ENCODE results near the gene KLC4.
"Not testable (repeated sequence)": the region's sequence is repeated elsewhere in the genome, so short reads cannot be mapped to it uniquely, and the experiment has no call there.

Gene KLC4

DNA sequence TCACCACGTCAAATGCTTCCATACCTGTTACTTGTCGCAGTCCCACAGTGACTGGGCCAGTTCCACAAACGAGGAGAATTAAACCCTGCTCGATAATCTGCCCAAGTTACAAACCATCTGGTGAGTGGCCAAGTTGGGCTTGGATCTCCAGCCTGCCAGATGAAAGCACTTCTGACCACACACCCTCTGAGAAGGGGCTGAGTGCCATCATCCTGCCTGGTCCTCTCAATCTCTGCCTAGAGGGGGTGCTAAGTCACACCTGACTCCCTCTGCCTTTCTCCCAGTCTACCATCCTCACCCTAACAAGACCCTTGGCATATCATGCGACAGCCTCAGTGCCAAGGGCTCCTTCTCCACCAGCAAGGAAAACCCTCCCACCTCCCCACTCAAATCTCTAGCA, 22.2 kb upstream of the KLC4 start:
- DNase-seq: no peak

DNA sequence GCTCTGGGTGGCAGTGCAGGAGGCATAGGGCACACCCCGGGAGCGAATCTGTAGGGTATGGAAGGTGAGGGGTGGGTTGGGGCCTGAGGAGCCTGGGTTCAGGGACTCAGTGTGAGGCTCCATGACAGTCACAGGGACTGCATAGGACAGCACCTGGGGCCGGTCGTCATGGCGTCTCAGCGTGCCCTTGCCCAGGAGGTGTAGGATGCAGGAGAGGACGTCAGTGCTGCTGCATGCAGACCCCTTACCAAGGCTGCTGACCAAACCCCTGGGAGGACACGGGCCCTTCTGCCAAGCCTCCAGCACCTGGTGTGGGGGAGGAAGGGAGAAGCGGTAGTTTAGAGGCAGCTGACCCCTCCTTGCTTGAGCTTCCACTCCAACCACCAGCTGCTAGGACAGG, 21.7 kb upstream of the KLC4 start:
- no peak for DNase-seq

- no peak for DNase-seq
Measured at GRCh38 chr6:43038727-43039126, 20.7 kb upstream of the KLC4 start.

GRCh38 chr6:43040542-43041257, 18.7 kb upstream of the KLC4 start:
- no peak for DNase-seq

DNA sequence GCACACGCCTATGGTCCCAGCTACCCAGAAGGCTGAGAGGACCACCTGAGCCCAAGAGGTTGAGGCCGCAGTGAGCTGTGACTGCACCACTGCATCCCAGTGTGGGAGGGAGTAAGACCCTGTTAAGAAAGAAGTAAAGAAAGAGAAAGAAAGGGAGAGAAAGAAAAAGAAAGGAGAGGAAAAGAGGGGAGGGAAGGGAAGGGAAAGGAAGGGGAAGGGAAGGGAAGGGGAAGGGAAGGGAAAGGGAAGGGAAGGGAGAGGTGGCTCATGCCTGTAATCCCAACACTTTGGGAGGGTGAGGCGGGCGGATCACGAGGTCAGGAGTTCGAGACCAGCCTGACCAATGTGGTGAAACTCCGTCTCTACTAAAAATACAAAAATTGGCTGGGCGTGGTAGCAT, 18.0 kb upstream of the KLC4 start:
- DNase-seq: not testable (repeated sequence)

GRCh38 chr6:43043310-43043709, 16.1 kb upstream of the KLC4 start:
- DNase-seq: no peak

DNA sequence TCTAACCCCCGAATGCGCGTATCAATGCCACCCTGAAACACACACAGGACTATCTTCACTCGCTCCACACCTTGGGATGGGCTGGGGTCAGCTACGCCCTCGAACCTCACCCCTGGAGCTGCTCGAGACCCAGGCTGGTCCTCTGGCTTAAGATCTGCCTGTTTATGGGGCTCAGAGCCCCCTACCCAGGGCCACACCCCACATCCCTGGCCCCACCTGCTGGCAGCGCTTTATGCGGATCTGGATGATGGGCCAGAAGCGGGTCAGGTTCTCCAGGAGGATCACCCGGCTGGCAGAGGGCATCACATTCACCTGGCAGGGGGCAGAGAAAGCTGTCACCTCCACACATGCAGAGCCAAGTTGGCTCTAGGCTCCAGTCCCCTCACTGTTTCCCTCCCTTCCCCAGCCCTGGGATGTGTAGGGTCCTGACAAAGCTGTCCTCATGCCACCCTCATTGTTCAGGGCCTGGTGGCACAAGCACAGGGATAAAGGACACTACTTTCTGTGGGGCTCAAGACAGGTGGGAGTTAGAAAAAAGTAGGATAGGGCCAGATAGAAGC, 14.0 kb upstream of the KLC4 start:
- no peak for DNase-seq

DNA sequence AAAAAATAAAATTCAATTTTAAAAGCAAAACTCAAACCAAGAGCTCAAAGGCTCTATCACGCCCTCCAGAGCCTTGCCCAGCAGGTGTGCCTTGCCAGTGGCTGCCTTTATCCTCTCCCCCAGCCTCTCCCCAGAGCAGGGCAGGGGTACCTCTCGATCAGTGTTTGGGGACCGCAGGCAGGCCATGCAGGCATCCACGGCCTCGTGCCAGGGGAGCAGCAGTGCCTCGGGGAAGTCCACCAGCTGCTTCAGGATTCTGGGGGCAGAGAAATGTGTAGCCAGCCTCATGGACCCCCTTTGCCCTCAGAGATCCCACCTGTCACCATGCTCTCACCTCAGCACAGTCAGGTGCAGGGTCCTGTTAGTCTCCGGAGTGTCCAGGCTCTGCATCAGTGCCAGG, 11.4 kb upstream of the KLC4 start:
- DNase-seq: no peak

- DNase-seq: no peak
Measured at GRCh38 chr6:43050981-43051380, 8.4 kb upstream of the KLC4 start.

DNA sequence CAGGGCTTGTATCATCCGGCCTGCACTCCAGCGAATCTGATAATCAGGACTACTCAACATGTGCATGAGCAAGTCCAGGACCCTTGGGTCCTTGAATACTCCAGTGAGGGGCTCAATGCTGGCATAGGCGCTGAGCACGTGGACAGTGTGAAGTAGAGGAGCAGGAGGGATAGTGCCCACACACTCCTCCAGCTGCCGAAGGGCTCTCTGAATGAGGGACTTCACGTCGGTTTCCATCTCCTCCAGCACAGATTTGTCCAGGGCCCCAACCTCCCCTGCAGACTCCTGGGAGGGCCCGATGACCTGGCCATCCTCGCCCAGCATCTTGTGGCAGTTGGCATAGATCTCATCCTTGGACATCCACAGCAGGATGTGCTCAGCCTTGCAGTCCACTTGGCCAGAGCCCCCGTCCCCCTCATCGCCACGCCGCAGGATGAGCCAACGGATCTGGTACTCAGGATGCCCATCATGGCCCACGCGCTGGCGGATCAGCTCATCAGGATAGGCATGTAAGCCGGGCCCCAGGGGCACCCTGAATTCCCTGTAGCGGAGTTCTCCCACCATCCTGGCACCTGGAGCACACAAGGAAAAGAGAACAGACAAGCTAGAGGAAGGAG, 7.1 kb upstream of the KLC4 start:
- no peak for DNase-seq

- DNase-seq: peak in 1 of 2 experiments; percentile 17
Measured at GRCh38 chr6:43052842-43053544, 6.4 kb upstream of the KLC4 start.

DNA sequence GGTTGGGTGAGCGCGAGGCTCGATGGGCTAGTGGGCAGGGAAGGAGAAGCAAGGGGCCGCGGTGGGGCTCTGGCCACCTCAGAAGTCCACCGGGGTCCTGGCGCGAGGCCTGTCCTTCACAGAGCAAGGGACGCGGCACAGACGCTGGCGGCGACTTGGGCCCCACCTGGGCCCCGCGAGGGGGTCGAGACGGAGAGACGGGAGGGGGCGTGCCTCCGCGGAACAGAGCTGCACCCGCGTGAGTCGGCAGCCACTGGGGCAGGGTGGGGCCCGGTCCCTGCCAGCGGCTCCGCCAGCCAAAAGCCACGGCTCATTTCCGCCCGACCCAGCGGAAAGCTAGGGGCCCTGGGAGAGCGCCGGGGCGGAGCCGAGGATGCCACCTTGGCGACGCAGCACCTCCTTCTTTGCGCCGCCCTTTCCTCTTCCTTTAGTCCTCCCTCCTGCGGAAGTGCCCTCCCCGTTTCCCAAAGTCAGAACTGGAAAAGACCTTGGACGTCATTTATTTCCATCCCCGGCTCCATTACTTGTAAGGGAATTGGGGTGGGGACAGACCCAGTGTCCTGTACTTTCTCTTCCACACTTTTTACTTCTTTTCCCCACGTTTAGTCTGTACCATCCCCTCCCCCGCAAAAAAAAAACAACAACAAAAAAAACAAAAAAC, 5.8 kb upstream of the KLC4 start, which contains the start of gene CUL7:
Gene CUL7 (minus strand): TSS at position 307 of the 661 bp plus-strand sequence. CDS start 1,063 bp downstream, outside the sequence.
- peak; percentile 90 to 95 for DNase-seq

DNA sequence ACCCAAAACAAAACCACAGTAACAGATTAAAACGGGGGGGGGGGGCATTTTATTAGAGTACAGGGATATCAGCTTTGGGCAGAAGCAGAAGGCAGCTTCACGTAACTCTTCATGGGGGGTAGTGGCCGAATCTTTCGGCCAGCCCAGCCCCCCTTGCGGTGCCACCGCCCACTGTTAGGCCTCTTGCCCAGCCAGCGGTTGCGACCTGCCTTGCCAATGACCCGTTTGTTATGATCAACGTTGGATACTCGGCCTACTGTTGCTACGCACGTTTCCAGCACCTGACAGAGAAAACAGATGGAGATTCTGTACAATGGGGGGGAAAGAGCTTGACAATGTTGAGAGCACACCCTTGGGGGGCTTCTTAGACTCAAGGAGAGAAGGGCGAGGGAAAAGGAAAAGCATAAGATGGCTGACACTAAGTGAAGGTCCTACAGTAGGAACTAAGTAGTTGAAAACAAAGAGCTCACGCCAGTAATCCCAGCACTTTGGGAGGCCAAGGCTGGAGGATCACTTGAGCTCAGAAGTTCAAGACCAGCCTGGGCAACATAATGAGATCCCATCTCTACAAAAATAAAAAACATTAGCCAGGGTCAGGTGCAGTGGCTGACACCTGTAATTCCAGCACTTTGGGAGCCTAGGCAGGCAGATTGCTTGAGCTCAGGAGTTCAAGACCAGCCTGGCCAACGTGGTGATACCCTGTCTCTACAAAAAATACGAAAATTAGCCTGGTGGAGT, 5.1 kb upstream of the KLC4 start:
- no peak for DNase-seq

DNA sequence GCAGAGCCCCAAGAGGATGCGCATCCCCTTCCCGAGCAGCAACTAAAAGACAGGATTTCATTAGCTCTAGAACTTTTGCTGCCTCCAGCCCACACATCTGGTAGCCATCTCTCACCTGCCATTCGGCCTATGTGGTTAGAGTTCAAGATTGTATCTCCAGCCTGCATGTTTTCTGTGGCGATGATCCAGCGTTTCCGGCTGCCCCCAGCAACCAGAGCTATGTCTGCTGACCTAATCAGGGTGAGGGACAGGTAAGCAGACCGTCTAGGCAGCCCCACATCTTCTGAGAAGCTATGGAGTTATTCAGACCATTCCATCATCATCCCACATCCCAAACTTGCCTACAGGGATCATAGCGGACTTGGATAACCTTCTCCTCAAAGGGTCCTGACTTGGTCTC, 3.5 kb upstream of the KLC4 start:
- DNase-seq: no peak

DNA sequence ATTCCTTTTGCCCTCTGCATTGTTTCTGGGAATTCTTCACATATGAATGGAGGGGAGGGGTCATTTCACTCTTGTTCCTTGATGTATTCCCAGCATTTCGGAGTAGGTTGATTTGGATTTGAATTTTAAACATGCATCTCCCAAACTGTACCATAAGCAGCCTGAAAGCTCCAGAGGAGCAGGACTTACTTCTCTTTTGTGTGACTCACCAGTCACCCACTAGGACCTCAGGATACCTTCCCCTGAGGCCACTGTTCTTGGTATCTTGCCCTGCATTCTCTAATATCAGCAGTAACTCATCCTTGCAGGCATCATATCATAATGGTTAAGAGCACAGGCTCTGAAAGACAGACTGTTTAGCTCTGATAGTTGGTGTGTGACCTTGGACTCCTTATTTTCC, 900 bp upstream of the KLC4 start:
- DNase-seq: no peak

GRCh38 chr6:43060034-43060754, 763 bp downstream of the KLC4 start:
- no peak for DNase-seq

DNA sequence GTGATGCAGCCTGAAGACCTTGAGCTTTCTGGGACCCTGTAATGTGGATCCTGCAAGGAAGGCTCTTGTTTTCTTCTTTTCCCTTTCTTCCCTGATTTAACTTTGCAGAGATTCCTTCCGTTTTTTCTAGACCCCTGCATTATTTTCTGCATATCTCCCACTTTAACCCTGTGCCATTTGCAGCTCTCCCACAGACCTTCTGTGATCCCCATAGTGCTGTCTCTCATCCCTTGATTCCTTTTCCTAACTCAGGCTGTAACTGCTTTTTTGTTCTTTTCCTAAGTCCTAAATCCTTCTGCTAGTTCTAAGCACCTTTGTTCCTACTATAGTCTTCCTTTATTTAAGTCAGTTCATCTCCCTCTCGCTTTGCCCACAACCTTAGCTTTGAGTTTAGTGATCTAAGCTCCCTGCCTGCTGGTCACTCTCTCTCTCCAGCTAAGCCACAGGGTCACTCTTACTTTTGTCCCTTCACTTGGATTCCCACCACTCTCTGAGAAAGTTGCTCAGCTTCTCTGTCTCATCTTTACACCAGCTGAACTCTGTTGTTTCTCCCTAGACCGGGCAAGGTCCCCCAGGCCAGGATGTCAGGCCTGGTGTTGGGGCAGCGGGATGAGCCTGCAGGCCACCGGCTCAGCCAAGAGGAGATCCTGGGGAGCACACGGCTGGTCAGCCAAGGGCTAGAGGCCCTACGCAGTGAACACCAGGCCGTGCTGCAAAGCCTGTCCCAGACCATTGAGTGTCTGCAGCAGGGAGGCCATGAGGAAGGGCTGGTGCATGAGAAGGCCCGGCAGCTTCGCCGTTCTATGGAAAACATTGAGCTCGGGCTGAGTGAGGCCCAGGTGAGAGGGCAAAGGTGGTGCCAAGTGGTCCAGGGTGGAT, 1.6 kb downstream of the KLC4 start:
- DNase-seq: no peak

- DNase-seq: no peak
Measured at GRCh38 chr6:43061861-43062260, 2.4 kb downstream of the KLC4 start.

- DNase-seq: no peak
Measured at GRCh38 chr6:43062818-43063217, 3.4 kb downstream of the KLC4 start.

DNA sequence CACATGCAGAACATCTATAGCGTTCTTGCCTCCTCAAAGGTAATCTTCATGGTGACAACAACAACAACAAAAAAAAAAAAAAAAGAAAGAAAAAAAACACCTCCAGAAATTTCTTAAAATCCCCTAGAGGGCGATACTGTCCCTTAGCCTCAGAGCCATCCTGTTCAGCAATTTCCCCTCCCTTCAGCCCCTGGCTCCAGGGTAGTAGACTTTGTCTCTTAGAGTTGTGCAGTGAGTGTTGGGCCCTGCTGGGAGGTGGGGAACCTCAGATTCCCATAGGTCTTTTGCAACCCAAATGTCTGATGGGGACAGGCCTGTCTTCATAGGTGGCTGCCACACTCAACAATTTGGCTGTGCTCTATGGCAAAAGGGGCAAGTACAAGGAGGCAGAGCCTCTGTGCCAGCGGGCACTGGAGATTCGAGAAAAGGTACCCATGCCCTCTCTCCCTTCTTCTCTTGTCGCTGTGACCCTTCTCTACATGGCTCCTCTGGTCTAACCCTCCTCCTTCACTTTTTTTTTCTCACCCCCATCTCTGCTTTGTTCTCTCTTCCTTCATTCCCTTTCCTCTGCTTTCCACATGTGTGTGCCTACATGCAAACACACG, 10.7 kb downstream of the KLC4 start:
- DNase-seq: peak; percentile 74 to 76

Data from AML-193 (cell line).